Stomach (tissue), 4 donors: Measurements from ENCODE around the gene TMEM178B.

Source experiments
- EP300 ChIP-seq: sonication (generic); formaldehyde crosslinking; IDR thresholded peaks from one replicate; pipeline ENCODE4 v1.6.1; 2017; ENCODE audit warnings: antibody characterized with exemption
- POLR2A ChIP-seq, 4 donors: fragments of 450-650 bp; IDR thresholded peaks; one replicate each; pipeline ENCODE4 v1.6.1; 2016; ENCODE audit warnings: antibody characterized with exemption in 4 of 4, control low read depth in 2 of 4, mild to moderate bottlenecking in 1 of 4, moderate library complexity in 1 of 4
- POLR2AphosphoS5 ChIP-seq, 3 donors: sonication (generic); formaldehyde crosslinking; IDR thresholded peaks; one replicate each; pipeline ENCODE4 v1.6.1; 2016; ENCODE audit warnings: antibody characterized with exemption in 3 of 3
- TF ChIP-seq, protein P1 (sequence below), 7 experiments: fragments of 450-650 bp in 4 of 7; fragments of 200-600 bp in 3 of 7; sonication (generic) in 3 of 7; IDR thresholded peaks; one replicate each; pipeline ENCODE4 v1.5.1; 2016 to 2019; ENCODE audit warnings: antibody characterized with exemption in 7 of 7, control low read depth in 2 of 7, mild to moderate bottlenecking in 1 of 7

DNA sequence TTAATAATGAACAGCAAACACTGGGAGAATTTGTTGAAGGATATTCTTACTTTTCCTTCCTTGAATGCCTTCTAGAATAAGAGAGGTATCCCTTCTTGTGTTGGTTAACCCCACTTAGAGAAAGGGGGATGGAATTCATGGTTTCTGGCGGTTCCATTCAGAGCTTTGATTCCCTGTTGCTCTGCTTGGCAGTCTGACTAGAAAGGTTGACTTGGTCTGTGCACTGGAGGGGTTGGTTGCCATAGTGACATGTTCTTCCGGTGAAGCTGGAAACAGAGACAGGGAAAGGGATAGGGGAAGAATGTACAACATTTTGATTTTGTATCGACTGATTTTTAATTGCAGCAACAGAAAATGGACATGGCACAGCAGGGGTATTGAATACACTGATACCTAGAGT, 2.5 kb downstream of the TMEM178B start:
- TF ChIP-seq, protein P1, sequence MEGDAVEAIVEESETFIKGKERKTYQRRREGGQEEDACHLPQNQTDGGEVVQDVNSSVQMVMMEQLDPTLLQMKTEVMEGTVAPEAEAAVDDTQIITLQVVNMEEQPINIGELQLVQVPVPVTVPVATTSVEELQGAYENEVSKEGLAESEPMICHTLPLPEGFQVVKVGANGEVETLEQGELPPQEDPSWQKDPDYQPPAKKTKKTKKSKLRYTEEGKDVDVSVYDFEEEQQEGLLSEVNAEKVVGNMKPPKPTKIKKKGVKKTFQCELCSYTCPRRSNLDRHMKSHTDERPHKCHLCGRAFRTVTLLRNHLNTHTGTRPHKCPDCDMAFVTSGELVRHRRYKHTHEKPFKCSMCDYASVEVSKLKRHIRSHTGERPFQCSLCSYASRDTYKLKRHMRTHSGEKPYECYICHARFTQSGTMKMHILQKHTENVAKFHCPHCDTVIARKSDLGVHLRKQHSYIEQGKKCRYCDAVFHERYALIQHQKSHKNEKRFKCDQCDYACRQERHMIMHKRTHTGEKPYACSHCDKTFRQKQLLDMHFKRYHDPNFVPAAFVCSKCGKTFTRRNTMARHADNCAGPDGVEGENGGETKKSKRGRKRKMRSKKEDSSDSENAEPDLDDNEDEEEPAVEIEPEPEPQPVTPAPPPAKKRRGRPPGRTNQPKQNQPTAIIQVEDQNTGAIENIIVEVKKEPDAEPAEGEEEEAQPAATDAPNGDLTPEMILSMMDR (IDR thresholded peaks at IDR 0.05), result no peak
- TF ChIP-seq POLR2A (IDR thresholded peaks at IDR 0.05) (no peak), EP300 (no peak), POLR2AphosphoS5 (IDR thresholded peaks at IDR 0.05) (no peak)
